ENCODE data around the gene GOLPH3. TPM values are rescaled to one million over a fixed set of nuclear protein-coding genes. Genes with fewer than 3 reads are reported as not detected.
A peak's percentile ranks its signal among the peaks of the same experiment; 100 is the strongest.
"Not testable (repeated sequence)": the region's sequence is repeated elsewhere in the genome, so short reads cannot be mapped to it uniquely, and the experiment has no call there.

The GOLPH3 gene
- total RNA-seq, 1 experiment from 2014 or later: 96.5 TPM

GRCh38 chr5:32173267-32174010 lies 680 bp downstream of the GOLPH3 start:
- in situ Hi-C loops (cut with HindIII; ENCODE audit: low pct_unique_long_range_greater_than_20kb, low sequenced_read_pairs): no loop called here

GRCh38 chr5:32172923-32173266 lies 1.2 kb downstream of the GOLPH3 start:
- in situ Hi-C loops (cut with HindIII; ENCODE audit: low pct_unique_long_range_greater_than_20kb, low sequenced_read_pairs): no loop called here

More at GRCh38 chr5:32173267-32174010, 680 bp downstream of the GOLPH3 start:
- DNase-seq (ENCODE audit: low read depth, low spot score): peak; percentile 87

GRCh38 chr5:32172186-32172911 lies 1.8 kb downstream of the GOLPH3 start:
- in situ Hi-C loops (cut with HindIII; ENCODE audit: low pct_unique_long_range_greater_than_20kb, low sequenced_read_pairs): not testable (repeated sequence)
- peak; percentile 28 for DNase-seq (ENCODE audit: low read depth, low spot score)

More at GRCh38 chr5:32172923-32173266, 1.2 kb downstream of the GOLPH3 start:
- no peak for DNase-seq (ENCODE audit: low read depth, low spot score)

- in situ Hi-C loops (cut with HindIII; ENCODE audit: low pct_unique_long_range_greater_than_20kb, low sequenced_read_pairs): no loop called here
- DNase-seq (ENCODE audit: low read depth, low spot score): no peak
These were observed 3.6 kb downstream of the GOLPH3 start for GRCh38 chr5:32170303-32171151.

GRCh38 chr5:32168460-32169033 lies 5.6 kb downstream of the GOLPH3 start:
- DNase-seq (ENCODE audit: low read depth, low spot score): no peak
- in situ Hi-C loops (cut with HindIII; ENCODE audit: low pct_unique_long_range_greater_than_20kb, low sequenced_read_pairs): no loop called here

GRCh38 chr5:32165597-32165996 lies 8.5 kb downstream of the GOLPH3 start:
- in situ Hi-C loops (cut with HindIII; ENCODE audit: low pct_unique_long_range_greater_than_20kb, low sequenced_read_pairs): no loop called here
- DNase-seq (ENCODE audit: low read depth, low spot score): no peak

GRCh38 chr5:32163785-32164184 lies 10.3 kb downstream of the GOLPH3 start:
- in situ Hi-C loops (cut with HindIII; ENCODE audit: low pct_unique_long_range_greater_than_20kb, low sequenced_read_pairs): no loop called here
- DNase-seq (ENCODE audit: low read depth, low spot score): no peak

GRCh38 chr5:32163053-32163452 lies 11.1 kb downstream of the GOLPH3 start:
- no peak for DNase-seq (ENCODE audit: low read depth, low spot score)
- in situ Hi-C loops (cut with HindIII; ENCODE audit: low pct_unique_long_range_greater_than_20kb, low sequenced_read_pairs): no loop called here

- DNase-seq (ENCODE audit: low read depth, low spot score): no peak
- in situ Hi-C loops (cut with HindIII; ENCODE audit: low pct_unique_long_range_greater_than_20kb, low sequenced_read_pairs): no loop called here
These were observed 13.9 kb downstream of the GOLPH3 start for GRCh38 chr5:32160228-32160627.

GRCh38 chr5:32159328-32160072 lies 14.6 kb downstream of the GOLPH3 start:
- in situ Hi-C loops (cut with HindIII; ENCODE audit: low pct_unique_long_range_greater_than_20kb, low sequenced_read_pairs): no loop called here
- DNase-seq (ENCODE audit: low read depth, low spot score): no peak

- in situ Hi-C loops (cut with HindIII; ENCODE audit: low pct_unique_long_range_greater_than_20kb, low sequenced_read_pairs): no loop called here
- DNase-seq (ENCODE audit: low read depth, low spot score): no peak
These were observed 15.5 kb downstream of the GOLPH3 start for GRCh38 chr5:32158679-32158975.

- in situ Hi-C loops (cut with HindIII; ENCODE audit: low pct_unique_long_range_greater_than_20kb, low sequenced_read_pairs): no loop called here
- DNase-seq (ENCODE audit: low read depth, low spot score): no peak
These were observed 17.0 kb downstream of the GOLPH3 start for GRCh38 chr5:32157078-32157477.

- no peak for DNase-seq (ENCODE audit: low read depth, low spot score)
- in situ Hi-C loops (cut with HindIII; ENCODE audit: low pct_unique_long_range_greater_than_20kb, low sequenced_read_pairs): no loop called here
These were observed 17.5 kb downstream of the GOLPH3 start for GRCh38 chr5:32156635-32157034.

GRCh38 chr5:32155211-32155610 lies 18.9 kb downstream of the GOLPH3 start:
- DNase-seq (ENCODE audit: low read depth, low spot score): no peak
- in situ Hi-C loops (cut with HindIII; ENCODE audit: low pct_unique_long_range_greater_than_20kb, low sequenced_read_pairs): no loop called here

- DNase-seq (ENCODE audit: low read depth, low spot score): no peak
- in situ Hi-C loops (cut with HindIII; ENCODE audit: low pct_unique_long_range_greater_than_20kb, low sequenced_read_pairs): no loop called here
These were observed 20.4 kb downstream of the GOLPH3 start for GRCh38 chr5:32153723-32154122.

GRCh38 chr5:32151198-32151597 lies 22.9 kb downstream of the GOLPH3 start:
- DNase-seq (ENCODE audit: low read depth, low spot score): no peak
- in situ Hi-C loops (cut with HindIII; ENCODE audit: low pct_unique_long_range_greater_than_20kb, low sequenced_read_pairs): no loop called here

GRCh38 chr5:32150366-32150765 lies 23.8 kb downstream of the GOLPH3 start:
- DNase-seq (ENCODE audit: low read depth, low spot score): no peak
- in situ Hi-C loops (cut with HindIII; ENCODE audit: low pct_unique_long_range_greater_than_20kb, low sequenced_read_pairs): no loop called here

Measured in SK-MEL-5 (cell line).